ENCODE measurements around the gene FAM174B. TPM values are rescaled to one million over a fixed set of nuclear protein-coding genes. Genes with fewer than 3 reads are reported as not detected.

Gene FAM174B
- total RNA-seq, 4 donors from 2014 or later, result 6.6 to 16.5 (median 9.7) TPM

- Histone ChIP-seq H3K9me3 (no peaks in the 10 kb centered on the region), H3K27me3 (no peaks in the 10 kb centered on the region), H3K4me3 (no peak overlapping the region), H3K4me1 (peaks cover 0 to 37% (median 14%) of the 10 kb centered on the region in 4 donors), H3K36me3 (no peaks in the 10 kb centered on the region), H3K27ac (no peak overlapping the region)
- no peak for TF ChIP-seq CTCF (IDR thresholded peaks at IDR 0.05)
- no peak for TF ChIP-seq POLR2A (IDR thresholded peaks at IDR 0.05)
- TF ChIP-seq EP300 (IDR thresholded peaks at IDR 0.05), result no peak
- 53 to 73% methylated on average over 2 of the region's 2 CpGs for WGBS, 2 donors
- DNase-seq (ENCODE audit: low spot score in 2 of 2), result no peak
These were observed 13.9 kb upstream of the FAM174B start for GRCh38 chr15:92669432-92669831.

DNA sequence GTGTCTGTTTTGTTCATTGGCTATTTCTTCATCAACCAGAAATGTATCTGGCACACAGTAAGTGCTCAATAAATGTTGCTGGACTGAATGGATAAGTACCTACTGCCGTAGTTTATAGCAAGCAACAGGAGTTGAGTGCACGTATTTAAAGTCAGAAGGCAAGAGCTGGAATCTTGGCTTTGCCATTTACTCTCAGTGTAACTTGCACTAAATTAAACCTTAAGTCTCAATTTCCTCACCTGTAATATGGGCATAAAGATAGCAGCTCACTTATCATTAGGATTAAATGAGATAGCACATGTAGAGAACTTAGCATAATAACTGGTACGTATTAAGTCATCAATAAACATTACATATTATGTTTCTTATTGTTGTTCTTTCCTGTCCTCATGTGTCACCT is 13.0 kb upstream of the FAM174B start:
- WGBS, 2 donors, result 76 to 95% methylated on average over 3 of the region's 3 CpGs
- DNase-seq (ENCODE audit: low spot score in 2 of 2), result no peak
- H3K9me3 ChIP-seq, result no peaks in the 10 kb centered on the region
- H3K4me3 ChIP-seq, result no peak overlapping the region
- TF ChIP-seq EP300 (IDR thresholded peaks at IDR 0.05) (no peak), POLR2A (IDR thresholded peaks at IDR 0.05) (no peak), CTCF (IDR thresholded peaks at IDR 0.05) (no peak)
- no peak overlapping the region for H3K27ac ChIP-seq
- peaks cover 0 to 37% (median 14%) of the 10 kb centered on the region in 4 donors for H3K4me1 ChIP-seq
- H3K36me3 ChIP-seq, result no peaks in the 10 kb centered on the region
- no peaks in the 10 kb centered on the region for H3K27me3 ChIP-seq

GRCh38 chr15:92667970-92668485 is 12.5 kb upstream of the FAM174B start:
- Histone ChIP-seq H3K36me3 (no peaks in the 10 kb centered on the region), H3K4me1 (peaks cover 0 to 37% (median 14%) of the 10 kb centered on the region in 4 donors), H3K4me3 (no peak overlapping the region), H3K9me3 (no peaks in the 10 kb centered on the region), H3K27ac (peak overlapping the region in 2 of 4 donors; percentile 11 to 76), H3K27me3 (no peaks in the 10 kb centered on the region)
- no peak for DNase-seq (ENCODE audit: low spot score in 2 of 2)
- 59 to 65% methylated on average over 5 to 6 of the region's 6 CpGs for WGBS, 2 donors
- TF ChIP-seq POLR2A (IDR thresholded peaks at IDR 0.05) (no peak), CTCF (IDR thresholded peaks at IDR 0.05) (no peak), EP300 (IDR thresholded peaks at IDR 0.05) (no peak)

GRCh38 chr15:92667287-92667904 is 11.8 kb upstream of the FAM174B start:
- H3K9me3 ChIP-seq, result no peaks in the 10 kb centered on the region
- H3K4me3 ChIP-seq, result no peak overlapping the region
- H3K4me1 ChIP-seq, result peaks cover 0 to 37% (median 14%) of the 10 kb centered on the region in 4 donors
- H3K27ac ChIP-seq, result peak overlapping the region in 3 of 4 donors; percentile 11 to 76 (median 18)
- DNase-seq (ENCODE audit: low spot score in 2 of 2), result no peak
- H3K36me3 ChIP-seq, result no peaks in the 10 kb centered on the region
- H3K27me3 ChIP-seq, result no peaks in the 10 kb centered on the region
- 44 to 49% methylated on average over 13 of the region's 13 CpGs for WGBS, 2 donors
- no peak for TF ChIP-seq EP300 (IDR thresholded peaks at IDR 0.05)
- TF ChIP-seq CTCF (IDR thresholded peaks at IDR 0.05), result no peak
- no peak for TF ChIP-seq POLR2A (IDR thresholded peaks at IDR 0.05)

DNA sequence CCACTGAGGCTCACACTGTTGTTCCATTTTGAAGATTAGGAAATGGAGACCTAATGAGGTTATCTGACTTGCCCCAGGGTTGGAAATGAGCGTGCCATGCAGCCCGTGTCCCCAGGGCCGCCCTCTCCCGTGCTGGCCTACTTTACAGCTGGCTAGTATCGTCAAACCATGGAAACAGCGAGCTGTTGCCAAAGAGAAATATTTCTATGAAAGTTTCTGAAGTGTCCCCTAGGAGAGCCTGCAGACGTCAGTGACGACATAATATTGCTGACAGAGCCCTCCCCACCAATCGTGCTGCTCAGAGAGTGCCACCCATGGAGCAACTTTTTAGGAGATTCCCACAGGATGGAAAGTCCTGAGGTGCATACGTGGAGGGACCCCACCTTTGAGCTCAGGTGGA is 11.2 kb upstream of the FAM174B start:
- WGBS, 2 donors, result 45 to 49% methylated on average over 10 of the region's 10 CpGs
- H3K9me3 ChIP-seq, result no peaks in the 10 kb centered on the region

More for the DNA sequence above, 11.2 kb upstream of the FAM174B start:
- Histone ChIP-seq H3K27ac (peak overlapping the region in 1 of 4 donors; percentile 76), H3K27me3 (no peaks in the 10 kb centered on the region), H3K4me1 (peaks cover 0 to 37% (median 14%) of the 10 kb centered on the region in 4 donors), H3K36me3 (no peaks in the 10 kb centered on the region), H3K4me3 (no peak overlapping the region)
- peak; percentile 39 to 57 for DNase-seq (ENCODE audit: low spot score in 2 of 2)
- no peak for TF ChIP-seq POLR2A (IDR thresholded peaks at IDR 0.05)
- peak; percentile 29 to 58 for TF ChIP-seq EP300 (IDR thresholded peaks at IDR 0.05)
- TF ChIP-seq CTCF (IDR thresholded peaks at IDR 0.05), result no peak

Measured in tibial nerve (tissue), 4 donors.